Measurements from ENCODE around the gene FAM210A.
"Not testable (repeated sequence)": the region's sequence is repeated elsewhere in the genome, so short reads cannot be mapped to it uniquely, and the experiment has no call there.

FAM210A gene

DNA sequence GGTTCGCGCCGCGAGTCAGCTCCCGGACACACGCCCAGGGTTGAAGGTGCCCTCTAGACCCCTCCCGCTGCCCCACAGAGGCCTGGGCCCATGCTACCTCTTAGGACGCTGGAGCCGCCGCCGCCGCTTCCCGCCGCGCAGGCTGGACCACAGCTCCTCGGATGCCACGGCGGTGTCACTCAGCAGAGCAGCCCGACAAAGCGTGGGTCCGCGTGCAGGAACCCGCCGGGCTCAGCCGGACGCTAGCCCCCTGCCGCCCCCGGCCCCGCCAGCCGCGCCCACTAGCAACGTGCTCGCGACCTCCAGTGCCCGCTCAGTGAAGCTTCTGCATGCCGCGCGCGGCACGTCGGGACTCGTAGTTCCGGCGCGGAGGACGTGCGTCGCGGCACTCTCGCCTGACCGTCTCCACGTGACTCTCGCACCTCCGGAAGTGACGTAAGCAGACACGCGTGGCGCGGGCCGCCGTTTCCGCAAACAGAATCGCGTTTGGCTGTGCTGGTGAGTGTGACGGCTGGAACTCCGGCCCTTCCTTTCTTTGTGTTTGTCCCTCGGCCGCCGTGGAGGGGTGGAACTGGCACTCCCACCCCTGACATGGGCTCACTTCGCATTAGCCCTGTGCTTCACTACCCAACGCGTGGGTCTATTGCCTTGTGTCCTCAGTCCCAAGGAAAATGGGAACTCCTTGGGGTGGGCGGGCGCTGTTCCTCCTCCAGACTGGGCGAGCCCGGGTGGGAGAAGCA, at the start of gene FAM210A, which contains the start of gene RNMT:
FAM210A (minus strand) TSS at position 327 of the 740 bp plus-strand sequence. CDS start 44,481 bp downstream, outside the sequence.
RNMT (plus strand) TSS at position 442 of the 740 bp plus-strand sequence. CDS start 4,845 bp downstream, outside the sequence.
- peak; percentile 92 to 95 for DNase-seq

DNA sequence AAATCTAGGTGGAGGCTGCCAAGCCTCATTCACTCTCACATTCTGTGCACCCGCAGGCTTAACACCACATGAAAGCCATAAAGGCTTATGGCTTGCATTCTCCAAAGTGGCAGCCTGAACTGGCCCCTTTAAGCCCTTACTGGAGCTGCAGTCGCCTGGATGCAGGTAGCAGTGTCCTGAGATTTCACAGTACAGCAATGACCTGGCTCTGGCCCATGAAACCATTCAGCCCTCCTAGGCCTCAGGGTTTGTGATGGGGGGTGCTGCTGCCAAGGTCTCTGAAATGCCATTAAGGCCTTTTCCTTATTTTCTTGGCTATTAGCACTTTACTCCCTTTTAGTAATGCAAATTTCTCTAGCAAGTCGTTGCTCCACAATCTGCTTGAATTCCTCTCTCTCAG, 48.7 kb upstream of the FAM210A start:
- DNase-seq, result no peak

- DNase-seq, result no peak
Observed at GRCh38 chr18:13762690-13763439, 36.5 kb upstream of the FAM210A start.

GRCh38 chr18:13760047-13760446, 33.7 kb upstream of the FAM210A start:
- no peak for DNase-seq

DNA sequence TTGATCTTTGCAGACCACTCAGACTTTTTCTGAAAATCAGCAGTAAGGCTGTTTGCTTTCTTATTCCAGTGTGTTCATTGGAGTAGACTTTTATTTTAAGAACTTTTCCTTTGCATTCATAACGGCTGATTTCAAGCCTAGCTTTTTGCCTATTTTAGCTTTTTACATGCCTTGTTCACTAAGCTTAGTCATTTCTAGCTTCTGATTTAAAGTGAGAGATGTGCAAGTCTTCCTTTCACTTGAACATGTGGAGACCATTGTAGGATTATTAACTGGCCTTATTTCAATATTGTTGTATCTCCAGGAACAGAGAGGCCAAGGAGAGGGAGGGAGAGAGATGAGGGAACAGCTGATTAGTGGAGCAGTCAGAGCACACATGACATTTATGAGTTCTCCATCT, 32.3 kb upstream of the FAM210A start:
- DNase-seq, result no peak

GRCh38 chr18:13756671-13757070, 30.3 kb upstream of the FAM210A start:
- no peak for DNase-seq

DNA sequence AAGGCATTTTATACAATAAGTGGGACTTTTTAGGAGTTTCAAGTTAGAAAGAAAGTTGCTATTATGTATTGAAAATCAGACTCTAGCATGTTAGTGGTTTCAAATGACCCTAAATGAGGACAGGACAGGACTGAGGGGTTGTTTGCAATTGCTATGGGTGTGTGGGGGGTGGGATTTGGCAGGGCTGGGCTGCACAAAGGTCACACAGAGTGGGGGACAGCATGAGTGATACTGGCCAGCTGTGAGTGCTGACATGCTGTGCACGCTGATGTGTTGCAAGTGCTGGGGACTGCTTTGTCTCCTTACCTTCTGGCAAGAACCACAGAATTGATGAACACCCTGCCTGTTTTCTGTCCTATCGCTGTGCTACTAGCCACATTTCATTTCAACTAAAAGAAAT, 29.9 kb upstream of the FAM210A start:
- no peak for DNase-seq

DNA sequence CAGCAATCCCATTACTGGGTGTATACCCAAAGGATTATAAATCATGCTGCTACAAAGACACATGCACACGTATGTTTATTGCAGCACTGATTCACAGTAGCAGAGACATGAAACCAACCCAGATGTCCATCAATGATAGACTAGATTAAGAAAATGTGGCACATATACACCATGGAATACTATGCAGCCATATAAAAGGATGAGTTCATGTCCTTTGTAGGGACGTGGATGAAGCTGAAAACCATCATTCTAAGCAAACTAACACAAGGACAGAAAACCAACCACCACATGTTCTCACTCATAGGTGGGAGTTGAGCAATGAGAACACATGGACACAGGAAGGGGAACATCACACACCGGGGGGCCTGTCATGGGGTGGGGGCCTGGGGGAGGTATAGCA, 25.2 kb upstream of the FAM210A start:
- not testable (repeated sequence) for DNase-seq

DNA sequence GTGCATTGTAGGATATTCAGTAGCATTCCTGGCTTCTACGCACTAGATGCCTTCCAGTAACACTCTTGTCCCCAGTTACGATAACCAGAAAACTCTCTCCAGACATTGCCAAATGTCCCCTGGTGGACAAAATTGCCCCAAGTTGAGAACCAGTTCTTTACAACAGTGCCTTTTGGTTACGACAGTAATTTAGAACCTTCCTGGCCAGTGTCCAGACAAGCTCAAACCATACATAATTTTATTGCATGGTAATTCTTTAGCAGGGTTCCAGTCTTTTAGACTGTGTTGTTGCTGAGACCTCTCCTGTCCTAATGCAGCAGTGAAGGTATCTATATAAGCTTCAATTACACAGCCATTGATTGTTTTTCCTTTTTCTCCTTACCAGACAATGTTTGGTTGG, 20.3 kb upstream of the FAM210A start:
- no peak for DNase-seq

DNA sequence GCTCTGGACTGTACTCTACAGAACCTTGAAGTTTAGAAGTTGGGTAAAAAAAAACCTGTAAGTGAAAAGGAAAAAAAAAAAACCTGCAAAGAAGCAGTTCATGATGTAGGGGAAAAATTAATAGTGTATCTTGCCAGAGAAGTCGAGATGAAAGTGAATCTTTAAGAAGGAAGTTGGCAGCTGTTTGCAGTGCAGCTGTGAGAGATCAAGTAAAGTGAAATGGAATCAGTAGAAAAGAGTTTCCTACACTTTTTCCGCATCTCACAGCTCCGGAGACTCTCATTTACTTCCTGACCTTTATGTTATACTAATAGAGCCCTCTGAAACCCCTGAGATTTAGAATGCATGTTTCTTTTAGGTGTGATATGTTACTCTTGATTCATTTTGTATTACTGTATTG, 19.3 kb upstream of the FAM210A start:
- no peak for DNase-seq

GRCh38 chr18:13735681-13736080, 9.3 kb upstream of the FAM210A start:
- no peak for DNase-seq

DNA sequence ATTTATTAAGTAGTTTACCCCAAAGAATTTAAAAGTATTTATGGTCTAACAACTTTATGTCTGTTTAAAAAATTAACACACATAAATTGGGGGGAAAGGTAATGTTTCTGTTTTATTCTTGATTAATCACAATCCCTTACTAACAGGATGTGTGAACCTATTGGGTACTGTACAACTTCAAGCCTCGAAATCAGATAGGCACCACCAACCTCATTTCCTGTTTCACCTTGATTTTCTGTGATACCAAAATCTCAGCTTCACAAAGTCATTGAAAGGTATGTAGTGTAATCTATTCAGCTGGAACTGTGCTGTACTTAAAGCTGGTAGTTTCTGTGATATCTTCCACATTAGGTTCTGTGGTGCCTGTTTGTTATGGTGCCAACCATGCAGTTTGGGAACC, 4.1 kb upstream of the FAM210A start:
- DNase-seq, result no peak

DNA sequence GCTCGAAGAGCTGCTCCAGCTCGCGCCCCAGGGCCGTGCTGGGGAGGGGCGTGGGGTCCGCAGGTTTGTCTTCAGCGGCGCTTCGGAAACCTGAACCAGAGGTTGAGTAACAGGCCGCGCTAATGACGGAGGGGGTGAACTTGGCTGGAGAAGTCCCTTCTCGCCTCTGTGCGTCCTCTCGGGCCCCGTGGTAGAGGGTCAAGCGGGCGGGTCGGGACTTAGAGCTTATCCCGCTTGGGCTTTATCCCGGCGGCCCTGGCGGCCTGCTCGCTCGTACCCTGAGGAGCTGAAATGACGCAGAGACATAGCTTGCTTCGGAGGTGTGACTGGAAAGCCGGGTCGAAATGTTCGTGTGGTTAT, 594 bp upstream of the FAM210A start:
- peak in 1 of 2 experiments; percentile 44 for DNase-seq

GRCh38 chr18:13725566-13726231, 659 bp downstream of the FAM210A start:
- DNase-seq, result no peak

GRCh38 chr18:13720847-13721246, 5.5 kb downstream of the FAM210A start:
- no peak for DNase-seq

- no peak for DNase-seq
Observed at GRCh38 chr18:13720123-13720522, 6.2 kb downstream of the FAM210A start.

DNA sequence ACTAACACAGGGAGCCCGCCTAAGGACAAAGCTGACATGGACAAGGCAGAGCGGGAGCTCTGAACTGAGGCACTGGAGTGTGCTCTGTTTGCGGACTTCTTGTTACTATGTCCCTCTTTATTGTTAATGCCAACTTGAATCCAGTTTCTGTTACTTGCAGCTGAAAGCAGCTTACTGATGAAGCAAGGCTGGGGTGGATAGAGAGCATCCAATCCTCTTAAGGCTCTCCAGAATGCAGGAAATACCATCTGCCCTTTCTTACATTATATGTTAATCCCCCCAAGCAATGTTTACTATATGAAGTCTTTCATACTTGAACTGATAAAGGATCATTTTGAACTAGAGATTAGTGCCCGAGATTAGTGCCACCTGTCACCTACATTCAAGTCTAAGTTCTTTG, 9.4 kb downstream of the FAM210A start:
- DNase-seq, result no peak

GRCh38 chr18:13715330-13715729, 11.0 kb downstream of the FAM210A start:
- no peak for DNase-seq

DNA sequence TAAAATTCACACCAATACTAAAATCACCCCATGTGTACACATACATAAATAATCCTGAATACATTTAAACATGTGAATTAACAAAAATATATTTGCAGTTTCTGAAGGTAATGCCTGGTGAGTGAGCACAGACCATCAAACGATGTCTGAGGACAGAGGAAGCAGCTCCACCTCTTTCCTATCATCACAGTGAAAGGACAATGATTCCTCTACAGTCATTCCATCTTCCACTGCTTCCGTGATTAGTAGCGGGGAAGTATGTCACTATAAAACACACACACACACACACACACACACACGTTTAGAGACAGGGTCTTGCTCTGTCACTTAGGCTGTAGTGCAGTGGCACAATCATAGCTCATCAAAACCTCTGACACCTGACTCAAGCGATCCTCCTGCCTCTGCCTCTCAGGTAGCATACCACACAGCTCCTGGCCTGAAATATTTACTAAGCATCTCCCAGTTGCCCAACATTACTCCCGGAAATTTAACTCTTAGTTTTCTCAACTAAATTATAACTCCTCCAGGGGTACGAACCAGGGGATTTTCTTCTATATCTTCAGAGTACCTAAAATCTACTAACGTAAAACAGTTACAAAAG, 12.8 kb downstream of the FAM210A start:
- DNase-seq, result no peak

DNA sequence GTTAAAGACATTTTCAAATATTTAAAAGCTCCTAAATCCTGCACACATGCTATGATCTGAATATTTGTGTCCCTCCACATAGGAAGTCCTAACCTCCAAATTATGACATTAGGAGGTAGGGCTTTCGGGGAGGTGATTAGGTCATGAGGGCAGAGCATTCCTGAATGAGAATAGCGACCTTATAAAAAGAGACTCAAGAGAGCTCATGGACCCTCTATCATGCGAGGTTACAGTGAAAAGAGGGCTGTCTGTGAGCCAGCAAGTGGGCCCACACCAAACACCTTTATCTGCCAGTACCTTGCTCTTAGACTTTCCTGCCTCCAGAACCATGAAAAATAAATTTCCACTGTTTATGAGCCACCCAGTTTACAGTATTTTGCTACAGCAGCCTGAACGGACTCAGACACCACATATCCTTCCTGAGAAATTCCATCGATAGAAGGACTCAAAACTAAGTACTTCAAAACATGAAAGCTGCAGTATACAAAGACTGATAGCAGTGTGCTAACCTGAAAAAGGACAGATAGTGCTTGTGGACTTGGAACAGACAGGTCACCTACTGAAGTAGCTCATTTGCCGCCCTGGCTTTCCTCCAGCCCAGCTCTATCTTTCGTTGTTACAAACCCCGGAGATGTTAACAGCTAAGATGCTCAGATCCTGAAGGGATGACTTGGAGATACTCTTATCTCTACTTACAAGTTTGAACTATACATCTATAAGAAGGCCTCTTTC, 13.8 kb downstream of the FAM210A start:
- no peak for DNase-seq

DNA sequence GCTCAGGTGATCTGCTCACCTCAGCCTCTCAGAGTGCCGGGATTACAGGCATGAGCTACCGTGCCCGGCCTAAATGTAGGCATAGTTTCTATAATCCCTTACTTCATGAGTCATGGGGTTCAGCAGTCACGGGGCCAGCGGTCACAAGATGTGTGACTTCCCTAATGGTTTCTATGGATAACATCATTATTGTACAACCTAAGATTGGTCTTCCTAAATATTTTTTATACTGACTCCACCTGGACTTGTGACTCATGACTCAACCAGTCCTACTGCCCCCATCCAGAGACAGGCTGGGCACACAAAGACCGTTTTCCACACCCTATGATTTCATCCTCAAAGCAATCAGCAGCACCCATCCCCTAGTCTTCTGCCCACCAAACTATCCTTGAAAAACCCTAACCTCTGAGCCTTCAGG, 15.9 kb downstream of the FAM210A start:
- no peak for DNase-seq

DNA sequence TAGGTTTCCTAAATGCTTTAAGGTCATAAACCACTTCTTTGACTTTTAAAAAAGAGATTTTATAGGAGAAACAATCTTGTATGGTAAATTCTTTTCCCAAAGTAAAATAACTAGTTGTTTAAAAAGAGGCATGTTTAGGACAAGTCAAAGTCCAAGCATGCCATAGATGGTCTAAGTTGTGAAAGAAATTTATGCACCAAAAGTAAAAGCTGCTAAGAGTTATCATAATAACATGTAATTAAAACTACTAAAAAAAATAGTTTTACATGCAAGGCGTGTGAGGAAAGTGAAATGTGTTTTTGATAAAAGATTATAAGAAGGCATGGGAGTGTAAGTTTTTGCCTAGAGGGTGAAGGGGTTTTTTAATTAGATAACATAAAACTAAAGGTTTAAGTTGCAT, 22.5 kb downstream of the FAM210A start:
- no peak for DNase-seq

DNA sequence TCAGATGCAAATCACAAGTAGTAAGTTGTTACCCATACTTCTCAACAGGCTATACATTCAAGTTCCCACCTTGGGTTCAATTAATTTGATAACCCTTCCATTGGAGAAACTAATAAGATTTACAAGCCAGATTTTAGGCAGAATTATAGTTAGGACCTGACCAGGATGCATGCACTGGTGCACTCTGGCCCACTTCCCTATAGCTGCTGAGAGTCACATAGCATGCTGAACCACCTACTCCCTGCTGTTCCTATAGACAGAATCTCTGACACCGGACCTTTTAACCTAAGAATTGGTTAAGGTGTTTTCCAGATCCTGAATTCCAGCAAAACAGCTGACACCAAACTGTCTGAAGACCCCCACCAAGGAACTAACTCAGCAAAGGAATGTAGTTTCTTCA, 26.2 kb downstream of the FAM210A start:
- no peak for DNase-seq

All from SHP77 (cell line).